Measurements from ENCODE around the gene ACOX3. TPM values are rescaled to one million over a fixed set of nuclear protein-coding genes. Genes with fewer than 3 reads are reported as not detected.

ACOX3 gene
- total RNA-seq, 1 experiment from 2014 or later: 20.0 TPM

DNA sequence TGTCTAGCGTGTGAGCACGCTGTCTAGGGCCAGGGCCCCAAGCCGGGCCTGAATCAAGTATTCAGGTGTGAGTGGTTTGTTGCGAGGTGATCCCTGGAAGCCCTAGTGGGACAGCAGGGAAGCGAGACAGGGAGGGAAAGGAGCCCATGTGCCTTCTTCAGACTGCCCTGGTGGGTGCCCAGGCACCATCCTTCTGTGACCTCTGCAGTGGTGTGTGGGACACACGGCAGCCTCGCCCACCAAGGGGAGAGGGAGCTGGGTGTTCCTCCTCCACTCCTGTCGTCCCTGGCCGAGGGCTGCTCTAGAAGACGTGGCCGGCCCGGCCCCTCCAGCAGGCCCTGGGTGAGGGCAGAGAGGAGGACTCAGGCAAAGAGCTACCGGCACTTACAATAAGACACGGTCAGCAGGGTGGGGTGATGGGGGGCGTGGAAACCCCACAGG, 123.6 kb downstream of the ACOX3 start:
- Histone ChIP-seq H3K36me3 (no peaks in the 10 kb centered on the region), H3K4me1 (peaks cover 13% of the 10 kb centered on the region), H3K27ac (no peak overlapping the region), H3K9me3 (replicated peaks) (no peaks in the 10 kb centered on the region; the same call in 1 of the 2 replicates), H3K27me3 (no peaks in the 10 kb centered on the region; the same call in 1 of the 2 replicates), H3K4me3 (no peak overlapping the region)
- DNase-seq: no peak

Other genes with a start within 250 kb of the ACOX3 start
- gene SH3TC1, start 241.4 kb downstream of the ACOX3 start, total RNA-seq (2014; rRNA removed; shearing (Covaris generic)): 21.5 and 28.9 TPM in 2 replicates
- gene HTRA3, start 171.0 kb downstream of the ACOX3 start, total RNA-seq (2014; rRNA removed; shearing (Covaris generic)): 0.08 TPM in 1 of 2 replicates, not detected in the other
- gene TRMT44, start 54 bp upstream of the ACOX3 start, total RNA-seq (2014; rRNA removed; shearing (Covaris generic)): 13.5 and 14.3 TPM in 2 replicates
- gene GPR78, start 139.7 kb upstream of the ACOX3 start, total RNA-seq (2014; rRNA removed; shearing (Covaris generic)): 1.4 and 3.5 TPM in 2 replicates
- 47.1 and 53.7 TPM in 2 replicates for gene CPZ, start 152.0 kb upstream of the ACOX3 start, total RNA-seq (2014; rRNA removed; shearing (Covaris generic))

Data from SJCRH30 (cell line).